GM19372 (cell line): ENCODE data around the gene LPCAT1.

Experiments used
- ATAC-seq: cut with Tn5 transposase; IDR thresholded peaks from one replicate; pipeline ENCODE4 v1.9.1; 2021; ENCODE audit warnings: mild to moderate bottlenecking, low read depth, moderate library complexity; ENCODE audit not compliant: unreplicated experiment

The LPCAT1 gene

DNA sequence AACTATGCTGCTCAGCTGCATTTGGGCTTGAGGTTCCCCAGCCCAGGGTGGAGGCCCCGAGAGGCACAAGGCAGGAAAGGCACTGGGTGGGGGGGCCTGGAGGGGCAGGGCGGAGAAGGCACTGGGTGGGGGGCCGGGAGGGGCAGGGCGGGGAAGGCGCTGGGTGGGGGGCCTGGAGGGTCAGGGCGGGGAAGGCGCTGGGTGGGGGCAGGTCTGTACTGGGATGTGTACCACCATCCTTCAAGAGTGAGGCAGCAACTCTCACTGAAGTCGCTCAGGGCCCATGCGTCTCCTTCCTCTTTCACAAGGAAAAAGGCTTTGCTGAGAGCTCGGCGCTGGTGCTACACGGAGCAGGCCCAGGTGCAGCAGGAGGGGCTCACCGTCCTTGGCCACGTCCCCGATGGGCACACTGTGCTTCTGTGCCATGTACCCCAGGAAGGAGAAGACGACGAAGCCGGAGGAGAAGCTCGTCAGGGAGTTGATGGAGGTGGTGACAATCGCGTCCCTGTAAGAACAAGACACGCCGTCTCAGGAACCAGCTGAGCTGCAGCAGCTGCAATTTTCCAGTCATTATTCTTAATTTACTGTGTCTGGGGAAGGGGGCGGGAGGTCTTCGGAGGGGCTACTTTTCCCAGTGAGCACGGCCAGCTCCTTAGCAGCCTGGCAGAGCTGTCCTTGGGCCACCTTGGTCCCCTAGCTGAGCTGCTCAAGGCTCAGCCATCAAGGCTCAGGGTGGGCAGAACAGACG is 109.3 kb downstream of the LPCAT1 start:
- no peak for ATAC-seq

DNA sequence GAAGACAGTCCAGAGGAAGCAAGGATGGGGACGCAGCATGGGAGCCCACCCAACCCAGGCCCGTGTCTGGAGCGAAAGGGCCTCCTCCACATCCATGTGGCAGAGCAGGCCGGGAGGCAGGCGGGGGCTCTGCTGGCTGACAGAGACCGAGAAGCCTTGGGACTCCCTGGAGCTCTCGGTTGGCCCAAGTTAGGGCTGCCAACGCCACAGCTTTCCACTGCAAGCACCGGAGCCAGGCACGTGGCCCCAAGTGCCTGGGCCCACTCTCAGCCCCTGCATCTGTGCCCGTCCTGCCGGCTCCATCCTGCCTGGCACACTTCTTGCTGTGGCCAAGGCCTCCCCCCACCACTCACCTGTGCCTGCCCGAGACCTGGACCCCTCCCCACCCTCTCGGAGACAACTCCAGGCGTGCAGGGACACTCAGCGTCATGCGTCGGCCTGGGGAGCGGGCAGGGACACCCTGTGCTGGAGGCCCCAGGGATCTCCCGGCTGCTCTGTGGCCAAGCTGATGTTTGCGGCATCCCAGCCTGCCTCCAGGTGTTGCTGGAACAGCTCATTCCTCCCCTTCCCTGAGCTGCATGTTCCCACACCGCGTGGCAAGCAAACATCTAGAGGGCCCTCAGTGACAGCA is 110.0 kb downstream of the LPCAT1 start:
- no peak for ATAC-seq

DNA sequence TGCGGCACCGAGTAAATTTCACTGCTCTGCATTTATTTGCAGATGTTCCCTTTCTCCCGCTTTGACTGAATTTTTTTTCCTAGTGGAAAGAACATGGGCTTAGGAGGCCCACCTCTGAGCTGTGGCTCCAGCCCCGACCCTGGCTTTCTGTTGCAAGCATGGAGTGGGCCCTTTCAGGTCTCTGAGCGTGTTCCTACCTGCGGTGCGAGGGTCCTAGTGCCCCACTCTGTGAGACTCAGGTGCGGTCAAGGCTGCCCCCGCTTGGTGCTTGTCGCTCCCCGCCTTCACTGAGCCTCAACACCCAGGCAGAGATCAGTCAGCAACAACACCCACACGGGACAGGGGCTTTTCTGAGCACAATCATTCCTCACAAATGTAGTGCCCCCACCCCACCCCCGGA is 110.5 kb downstream of the LPCAT1 start:
- no peak for ATAC-seq

DNA sequence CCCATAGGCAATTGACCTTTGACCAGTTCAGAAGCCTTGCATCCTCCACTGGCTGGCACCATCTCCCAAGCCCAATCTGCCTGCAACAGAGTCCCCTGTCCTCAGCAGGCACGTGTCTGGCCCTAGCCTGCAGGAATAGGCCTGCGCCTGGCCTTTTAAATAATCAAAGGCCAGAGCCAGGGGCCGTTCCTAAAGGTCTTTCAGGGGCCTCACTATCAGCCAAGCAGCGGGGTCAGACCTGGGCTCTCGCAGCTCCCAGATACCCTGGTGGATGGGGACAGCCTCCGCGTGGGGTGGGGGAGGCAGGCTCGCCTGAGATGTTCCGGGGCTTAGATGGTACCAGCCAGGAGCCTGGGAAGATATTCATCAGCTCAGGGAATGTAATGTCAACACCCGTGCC is 111.1 kb downstream of the LPCAT1 start:
- no peak for ATAC-seq

DNA sequence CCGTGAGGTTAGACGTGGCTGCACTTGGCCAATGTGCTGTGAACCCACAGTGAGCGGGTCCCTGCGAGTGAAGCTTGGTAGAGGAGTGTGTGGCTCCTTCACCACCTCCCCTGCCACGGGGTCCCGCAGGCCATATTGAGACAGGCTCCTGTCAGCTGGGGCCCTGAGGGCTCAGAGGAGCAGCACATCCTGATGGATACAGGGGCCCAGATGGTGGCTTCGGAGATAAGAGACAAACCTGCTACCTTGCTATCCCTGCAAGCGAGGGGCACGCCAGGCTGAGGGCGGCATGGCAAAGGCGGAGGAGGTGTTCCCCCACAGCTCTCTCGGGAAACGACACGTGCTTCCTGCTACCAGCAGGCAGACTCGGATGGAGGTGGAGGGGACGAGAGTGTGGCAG is 111.6 kb downstream of the LPCAT1 start:
- no peak for ATAC-seq
